ENCODE results near the gene TTYH1.

Gene TTYH1

GRCh38 chr19:54416695-54417491, 1.6 kb downstream of the TTYH1 start:
- H3K9ac ChIP-seq (ENCODE audit: low read length) = peak overlapping the region; percentile 12
- H3K27ac ChIP-seq (ENCODE audit: low read depth, low read length) = no peak overlapping the region
- peaks cover 41% of the 10 kb centered on the region for H3K4me1 ChIP-seq (ENCODE audit: control insufficient read depth, insufficient read depth, low read length)
- peaks cover 71% of the 10 kb centered on the region for H3K27me3 ChIP-seq (ENCODE audit: control insufficient read depth, insufficient read depth, low read length)
- no peaks in the 10 kb centered on the region; the same call in 1 of the 2 replicates for H3K36me3 ChIP-seq (ENCODE audit: control insufficient read depth, insufficient read depth, low read length)
- H3K4me3 ChIP-seq (ENCODE audit: low read depth, low read length) = peak overlapping the region; percentile 58
- H3K9me3 ChIP-seq (ENCODE audit: control insufficient read depth, insufficient read depth, low read depth, low read length) = peaks cover 12% of the 10 kb centered on the region; the same call in 1 of the 2 replicates

- Histone ChIP-seq H3K27ac (ENCODE audit: low read depth, low read length) (no peak overlapping the region), H3K4me3 (ENCODE audit: low read depth, low read length) (no peak overlapping the region), H3K9ac (ENCODE audit: low read length) (peak overlapping the region; percentile 10), H3K9me3 (ENCODE audit: control insufficient read depth, insufficient read depth, low read depth, low read length) (peaks cover 12% of the 10 kb centered on the region; the same call in 1 of the 2 replicates), H3K36me3 (ENCODE audit: control insufficient read depth, insufficient read depth, low read length) (no peaks in the 10 kb centered on the region; the same call in 1 of the 2 replicates), H3K4me1 (ENCODE audit: control insufficient read depth, insufficient read depth, low read length) (peaks cover 47% of the 10 kb centered on the region), H3K27me3 (ENCODE audit: control insufficient read depth, insufficient read depth, low read length) (peaks cover 70% of the 10 kb centered on the region)
These were observed 3.0 kb downstream of the TTYH1 start for GRCh38 chr19:54418030-54418929.

- Histone ChIP-seq H3K4me3 (ENCODE audit: low read depth, low read length) (no peak overlapping the region), H3K4me1 (ENCODE audit: control insufficient read depth, insufficient read depth, low read length) (peaks cover 47% of the 10 kb centered on the region)
These were observed 3.9 kb downstream of the TTYH1 start for GRCh38 chr19:54418930-54419800.

GRCh38 chr19:54420068-54420382, 4.8 kb downstream of the TTYH1 start:
- Histone ChIP-seq H3K27ac (ENCODE audit: low read depth, low read length) (peak overlapping the region; percentile 35; the same call in 1 of the 2 replicates), H3K4me3 (ENCODE audit: low read depth, low read length) (peak overlapping the region; percentile 62), H3K9ac (ENCODE audit: low read length) (peak overlapping the region; percentile 67), H3K36me3 (ENCODE audit: control insufficient read depth, insufficient read depth, low read length) (no peaks in the 10 kb centered on the region; the same call in 1 of the 2 replicates), H3K9me3 (ENCODE audit: control insufficient read depth, insufficient read depth, low read depth, low read length) (peaks cover under 1% of the 10 kb centered on the region; the same call in 1 of the 2 replicates), H3K4me1 (ENCODE audit: control insufficient read depth, insufficient read depth, low read length) (peaks cover 47% of the 10 kb centered on the region), H3K27me3 (ENCODE audit: control insufficient read depth, insufficient read depth, low read length) (peaks cover 63% of the 10 kb centered on the region)

More at GRCh38 chr19:54418930-54419800, 3.9 kb downstream of the TTYH1 start:
- no peak overlapping the region for H3K27ac ChIP-seq (ENCODE audit: low read depth, low read length)
- no peaks in the 10 kb centered on the region; the same call in 1 of the 2 replicates for H3K36me3 ChIP-seq (ENCODE audit: control insufficient read depth, insufficient read depth, low read length)
- H3K9ac ChIP-seq (ENCODE audit: low read length) = no peak overlapping the region
- peaks cover 63% of the 10 kb centered on the region for H3K27me3 ChIP-seq (ENCODE audit: control insufficient read depth, insufficient read depth, low read length)
- peaks cover 7% of the 10 kb centered on the region; the same call in 1 of the 2 replicates for H3K9me3 ChIP-seq (ENCODE audit: control insufficient read depth, insufficient read depth, low read depth, low read length)

- Histone ChIP-seq H3K27ac (ENCODE audit: low read depth, low read length) (peak overlapping the region; percentile 52; the same call in 1 of the 2 replicates), H3K9me3 (ENCODE audit: control insufficient read depth, insufficient read depth, low read depth, low read length) (no peaks in the 10 kb centered on the region), H3K27me3 (ENCODE audit: control insufficient read depth, insufficient read depth, low read length) (peaks cover 64% of the 10 kb centered on the region), H3K9ac (ENCODE audit: low read length) (peak overlapping the region; percentile 85), H3K4me3 (ENCODE audit: low read depth, low read length) (peak overlapping the region; percentile 62), H3K36me3 (ENCODE audit: control insufficient read depth, insufficient read depth, low read length) (no peaks in the 10 kb centered on the region; the same call in 1 of the 2 replicates), H3K4me1 (ENCODE audit: control insufficient read depth, insufficient read depth, low read length) (peaks cover 47% of the 10 kb centered on the region)
These were observed 5.3 kb downstream of the TTYH1 start for GRCh38 chr19:54420383-54421168.

GRCh38 chr19:54421169-54421516, 5.9 kb downstream of the TTYH1 start:
- Histone ChIP-seq H3K9ac (ENCODE audit: low read length) (peak overlapping the region; percentile 13), H3K4me1 (ENCODE audit: control insufficient read depth, insufficient read depth, low read length) (peaks cover 44% of the 10 kb centered on the region), H3K27ac (ENCODE audit: low read depth, low read length) (no peak overlapping the region), H3K36me3 (ENCODE audit: control insufficient read depth, insufficient read depth, low read length) (no peaks in the 10 kb centered on the region; the same call in 1 of the 2 replicates), H3K27me3 (ENCODE audit: control insufficient read depth, insufficient read depth, low read length) (peaks cover 63% of the 10 kb centered on the region), H3K4me3 (ENCODE audit: low read depth, low read length) (peak overlapping the region; percentile 62; the same call in 1 of the 2 replicates), H3K9me3 (ENCODE audit: control insufficient read depth, insufficient read depth, low read depth, low read length) (no peaks in the 10 kb centered on the region)

GRCh38 chr19:54421521-54421920, 6.3 kb downstream of the TTYH1 start:
- Histone ChIP-seq H3K4me1 (ENCODE audit: control insufficient read depth, insufficient read depth, low read length) (peaks cover 47% of the 10 kb centered on the region), H3K9me3 (ENCODE audit: control insufficient read depth, insufficient read depth, low read depth, low read length) (no peaks in the 10 kb centered on the region), H3K36me3 (ENCODE audit: control insufficient read depth, insufficient read depth, low read length) (no peaks in the 10 kb centered on the region; the same call in 1 of the 2 replicates), H3K9ac (ENCODE audit: low read length) (peak overlapping the region; percentile 13), H3K27ac (ENCODE audit: low read depth, low read length) (no peak overlapping the region), H3K27me3 (ENCODE audit: control insufficient read depth, insufficient read depth, low read length) (peaks cover 63% of the 10 kb centered on the region), H3K4me3 (ENCODE audit: low read depth, low read length) (0 out of 2 replicates have a peak overlapping the region, but pooled peaks have one; percentile 62)

GRCh38 chr19:54422136-54422535, 6.9 kb downstream of the TTYH1 start:
- no peak overlapping the region for H3K9ac ChIP-seq (ENCODE audit: low read length)
- no peak overlapping the region for H3K27ac ChIP-seq (ENCODE audit: low read depth, low read length)
- H3K9me3 ChIP-seq (ENCODE audit: control insufficient read depth, insufficient read depth, low read depth, low read length) = no peaks in the 10 kb centered on the region
- H3K4me1 ChIP-seq (ENCODE audit: control insufficient read depth, insufficient read depth, low read length) = peaks cover 49% of the 10 kb centered on the region
- H3K4me3 ChIP-seq (ENCODE audit: low read depth, low read length) = no peak overlapping the region
- H3K36me3 ChIP-seq (ENCODE audit: control insufficient read depth, insufficient read depth, low read length) = no peaks in the 10 kb centered on the region; the same call in 1 of the 2 replicates
- H3K27me3 ChIP-seq (ENCODE audit: control insufficient read depth, insufficient read depth, low read length) = peaks cover 60% of the 10 kb centered on the region

GRCh38 chr19:54424201-54424600, 8.9 kb downstream of the TTYH1 start:
- Histone ChIP-seq H3K27ac (ENCODE audit: low read depth, low read length) (no peak overlapping the region), H3K4me3 (ENCODE audit: low read depth, low read length) (no peak overlapping the region), H3K36me3 (ENCODE audit: control insufficient read depth, insufficient read depth, low read length) (no peaks in the 10 kb centered on the region), H3K9me3 (ENCODE audit: control insufficient read depth, insufficient read depth, low read depth, low read length) (no peaks in the 10 kb centered on the region), H3K9ac (ENCODE audit: low read length) (no peak overlapping the region), H3K4me1 (ENCODE audit: control insufficient read depth, insufficient read depth, low read length) (peaks cover 32% of the 10 kb centered on the region), H3K27me3 (ENCODE audit: control insufficient read depth, insufficient read depth, low read length) (peaks cover 67% of the 10 kb centered on the region)

All from HUES6 (cell line).